ENCODE results near the gene HSDL1. TPM values are rescaled to one million over a fixed set of nuclear protein-coding genes. Genes with fewer than 3 reads are reported as not detected.

The HSDL1 gene
- total RNA-seq, 1 donor from 2014 or later, result 4.7 TPM

GRCh38 chr16:84110527-84110926 lies 34.5 kb downstream of the HSDL1 start:
- DNase-seq (ENCODE audit: low spot score), result no peak
- no peak for ATAC-seq

GRCh38 chr16:84109598-84110335 lies 35.2 kb downstream of the HSDL1 start:
- no peak for DNase-seq (ENCODE audit: low spot score)
- ATAC-seq, result no peak

GRCh38 chr16:84107921-84108320 lies 37.1 kb downstream of the HSDL1 start:
- DNase-seq (ENCODE audit: low spot score) (no peak), ATAC-seq (no peak)

- DNase-seq (ENCODE audit: low spot score) (no peak), ATAC-seq (no peak)
These were observed 38.8 kb downstream of the HSDL1 start for GRCh38 chr16:84105948-84106740.

- DNase-seq (ENCODE audit: low spot score) (no peak), ATAC-seq (no peak)
These were observed 39.6 kb downstream of the HSDL1 start for GRCh38 chr16:84105301-84105815.

GRCh38 chr16:84104231-84104630 lies 40.7 kb downstream of the HSDL1 start:
- no peak for ATAC-seq
- no peak for DNase-seq (ENCODE audit: low spot score)

GRCh38 chr16:84103678-84104077 lies 41.3 kb downstream of the HSDL1 start:
- ATAC-seq (peak; percentile 47), DNase-seq (ENCODE audit: low spot score) (no peak)

GRCh38 chr16:84098939-84099338 lies 46.0 kb downstream of the HSDL1 start:
- DNase-seq (ENCODE audit: low spot score) (no peak), ATAC-seq (no peak)

GRCh38 chr16:84096447-84097005 lies 48.5 kb downstream of the HSDL1 start:
- ATAC-seq (peak; percentile 87), DNase-seq (ENCODE audit: low spot score) (no peak)

- no peak for ATAC-seq
- DNase-seq (ENCODE audit: low spot score), result no peak
These were observed 49.5 kb downstream of the HSDL1 start for GRCh38 chr16:84095466-84095865.

GRCh38 chr16:84093879-84094270 lies 51.1 kb downstream of the HSDL1 start:
- ATAC-seq, result no peak

GRCh38 chr16:84093120-84093878 lies 51.7 kb downstream of the HSDL1 start:
- ATAC-seq (no peak), DNase-seq (ENCODE audit: low spot score) (no peak)

More at GRCh38 chr16:84093879-84094270, 51.1 kb downstream of the HSDL1 start:
- no peak for DNase-seq (ENCODE audit: low spot score)

- no peak for ATAC-seq
- no peak for DNase-seq (ENCODE audit: low spot score)
These were observed 53.5 kb downstream of the HSDL1 start for GRCh38 chr16:84091460-84091859.

GRCh38 chr16:84090211-84090610 lies 54.8 kb downstream of the HSDL1 start:
- DNase-seq (ENCODE audit: low spot score) (no peak), ATAC-seq (no peak)

- no peak for ATAC-seq
These were observed 56.1 kb downstream of the HSDL1 start for GRCh38 chr16:84088695-84089395.

GRCh38 chr16:84087466-84088151 lies 57.4 kb downstream of the HSDL1 start:
- DNase-seq (ENCODE audit: low spot score) (no peak), ATAC-seq (no peak)

More at GRCh38 chr16:84088695-84089395, 56.1 kb downstream of the HSDL1 start:
- DNase-seq (ENCODE audit: low spot score), result no peak

- DNase-seq (ENCODE audit: low spot score), result no peak
- ATAC-seq, result no peak
These were observed 58.0 kb downstream of the HSDL1 start for GRCh38 chr16:84087001-84087400.

GRCh38 chr16:84086341-84086740 lies 58.6 kb downstream of the HSDL1 start:
- DNase-seq (ENCODE audit: low spot score) (no peak), ATAC-seq (peak; percentile 15)

GRCh38 chr16:84085773-84086172 lies 59.2 kb downstream of the HSDL1 start:
- ATAC-seq (no peak), DNase-seq (ENCODE audit: low spot score) (no peak)

- ATAC-seq, result no peak
- DNase-seq (ENCODE audit: low spot score), result no peak
These were observed 59.7 kb downstream of the HSDL1 start for GRCh38 chr16:84085271-84085667.

All from left lobe of liver (tissue), 2 donors.